CD4-positive, alpha-beta T cell treated with Interleukin-10 for 1 hour (primary cell): Measurements from ENCODE around the gene TNS2.
"Not testable (repeated sequence)": the region's sequence is repeated elsewhere in the genome, so short reads cannot be mapped to it uniquely, and the experiment has no call there.

Experiments used
- DNase-seq: peaks from one replicate; pipeline ENCODE4 v3.0.0-alpha.2; 2020

The TNS2 gene

GRCh38 chr12:53049571-53050318, at the start of gene TNS2:
TNS2 (plus strand) TSS chr12:53050065; CDS start chr12:53050186, 121 bp downstream.
- DNase-seq = no peak

- DNase-seq = no peak
Observed at GRCh38 chr12:53004178-53004577, 45.7 kb upstream of the TNS2 start.

GRCh38 chr12:53004582-53004981, 45.3 kb upstream of the TNS2 start:
- no peak for DNase-seq

GRCh38 chr12:53005215-53005985, 44.5 kb upstream of the TNS2 start:
- DNase-seq = no peak

GRCh38 chr12:53005986-53006809, 43.7 kb upstream of the TNS2 start, which contains the start of gene EIF4B:
EIF4B (plus strand) TSS chr12:53006456; CDS start chr12:53006484, 28 bp downstream.
- peak; percentile 99 for DNase-seq

- DNase-seq = peak; percentile 82
Observed at GRCh38 chr12:53006810-53007309, 43.0 kb upstream of the TNS2 start.

- DNase-seq = no peak
Observed at GRCh38 chr12:53007343-53007742, 42.5 kb upstream of the TNS2 start.

- DNase-seq = not testable (repeated sequence)
Observed at GRCh38 chr12:53008760-53009159, 41.1 kb upstream of the TNS2 start.

GRCh38 chr12:53010955-53011354, 38.9 kb upstream of the TNS2 start:
- no peak for DNase-seq

GRCh38 chr12:53011889-53012288, 38.0 kb upstream of the TNS2 start:
- no peak for DNase-seq

GRCh38 chr12:53012928-53013327, 36.9 kb upstream of the TNS2 start:
- DNase-seq = no peak

GRCh38 chr12:53014709-53015108, 35.2 kb upstream of the TNS2 start:
- DNase-seq = no peak

- no peak for DNase-seq
Observed at GRCh38 chr12:53025250-53025649, 24.6 kb upstream of the TNS2 start.

GRCh38 chr12:53027014-53027413, 22.9 kb upstream of the TNS2 start:
- DNase-seq = not testable (repeated sequence)

- no peak for DNase-seq
Observed at GRCh38 chr12:53031616-53032015, 18.2 kb upstream of the TNS2 start.

GRCh38 chr12:53033832-53034231, 16.0 kb upstream of the TNS2 start:
- not testable (repeated sequence) for DNase-seq

- DNase-seq = no peak
Observed at GRCh38 chr12:53034459-53034858, 15.4 kb upstream of the TNS2 start.

- DNase-seq = no peak
Observed at GRCh38 chr12:53036802-53037201, 13.1 kb upstream of the TNS2 start.

GRCh38 chr12:53039851-53040250, 10.0 kb upstream of the TNS2 start:
- DNase-seq = no peak

- no peak for DNase-seq
Observed at GRCh38 chr12:53042607-53043454, 7.0 kb upstream of the TNS2 start.

GRCh38 chr12:53044052-53044581, 5.7 kb upstream of the TNS2 start:
- DNase-seq = no peak
